ENCODE data around the gene TCF4. TPM values are rescaled to one million over a fixed set of nuclear protein-coding genes. Genes with fewer than 3 reads are reported as not detected.

Gene TCF4
- total RNA-seq, 1 donor from 2014 or later, result 143 TPM

DNA sequence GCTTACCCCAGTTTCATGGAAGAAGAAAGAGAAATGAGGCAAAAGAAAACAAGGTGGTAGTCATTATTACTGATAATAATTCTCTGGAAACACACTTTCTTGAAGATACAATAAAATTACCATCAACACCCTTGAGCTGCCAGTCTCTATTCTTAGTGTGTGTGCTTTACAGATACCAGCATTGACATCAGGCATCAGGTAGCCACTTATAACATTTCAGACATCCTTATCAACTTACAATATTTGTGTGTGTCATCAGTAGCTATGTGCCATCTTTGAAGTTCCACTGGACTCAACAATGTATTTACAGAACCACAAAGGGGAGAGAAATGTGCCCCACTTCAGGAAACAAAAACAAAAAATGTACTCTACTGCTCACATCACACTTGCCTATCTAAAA, 62.1 kb downstream of the TCF4 start:
- Histone ChIP-seq H3K36me3 (no peaks in the 10 kb centered on the region), H3K27me3 (no peaks in the 10 kb centered on the region), H3K9me3 (no peaks in the 10 kb centered on the region), H3K4me1 (peaks cover 7% of the 10 kb centered on the region), H3K4me3 (no peak overlapping the region), H3K27ac (no peak overlapping the region)
- ATAC-seq (no peak), DNase-seq (no peak)
- intact Hi-C loops (cut with DNase I), result no loop called here
- TF ChIP-seq, protein P1, sequence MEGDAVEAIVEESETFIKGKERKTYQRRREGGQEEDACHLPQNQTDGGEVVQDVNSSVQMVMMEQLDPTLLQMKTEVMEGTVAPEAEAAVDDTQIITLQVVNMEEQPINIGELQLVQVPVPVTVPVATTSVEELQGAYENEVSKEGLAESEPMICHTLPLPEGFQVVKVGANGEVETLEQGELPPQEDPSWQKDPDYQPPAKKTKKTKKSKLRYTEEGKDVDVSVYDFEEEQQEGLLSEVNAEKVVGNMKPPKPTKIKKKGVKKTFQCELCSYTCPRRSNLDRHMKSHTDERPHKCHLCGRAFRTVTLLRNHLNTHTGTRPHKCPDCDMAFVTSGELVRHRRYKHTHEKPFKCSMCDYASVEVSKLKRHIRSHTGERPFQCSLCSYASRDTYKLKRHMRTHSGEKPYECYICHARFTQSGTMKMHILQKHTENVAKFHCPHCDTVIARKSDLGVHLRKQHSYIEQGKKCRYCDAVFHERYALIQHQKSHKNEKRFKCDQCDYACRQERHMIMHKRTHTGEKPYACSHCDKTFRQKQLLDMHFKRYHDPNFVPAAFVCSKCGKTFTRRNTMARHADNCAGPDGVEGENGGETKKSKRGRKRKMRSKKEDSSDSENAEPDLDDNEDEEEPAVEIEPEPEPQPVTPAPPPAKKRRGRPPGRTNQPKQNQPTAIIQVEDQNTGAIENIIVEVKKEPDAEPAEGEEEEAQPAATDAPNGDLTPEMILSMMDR (IDR thresholded peaks at IDR 0.05), result no peak

DNA sequence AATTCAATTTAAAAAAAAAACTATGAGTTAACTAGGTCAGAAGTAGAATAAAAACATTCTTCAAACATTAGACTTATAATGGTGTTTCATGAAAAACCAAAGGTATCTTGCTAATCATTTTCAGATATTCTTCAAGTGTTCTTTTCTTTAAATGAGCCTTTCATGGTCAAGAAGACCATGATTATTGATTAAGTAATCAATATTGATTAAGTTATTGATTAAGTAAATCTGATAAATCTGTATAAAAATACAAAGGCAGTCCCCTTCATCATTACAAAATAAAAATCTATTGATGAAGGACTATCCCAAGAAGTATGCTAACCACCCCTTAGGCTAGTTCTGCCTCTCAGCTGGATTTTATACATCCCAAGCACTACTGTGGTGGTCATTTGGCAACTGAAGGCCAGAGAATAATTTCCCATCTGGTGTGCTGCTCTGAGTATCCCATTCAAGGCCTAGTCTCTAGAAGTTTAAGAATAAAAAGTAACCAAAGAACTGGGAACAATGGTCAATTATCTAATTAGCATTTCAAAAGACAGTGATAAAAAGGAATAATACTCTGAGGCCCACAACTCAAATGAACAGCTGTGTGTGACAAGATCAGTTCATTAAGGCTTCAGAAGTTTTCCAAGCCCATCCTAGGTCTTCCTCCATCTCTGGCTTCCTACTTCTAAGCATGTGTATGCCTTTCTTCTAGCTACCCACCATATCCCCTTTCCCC, 63.5 kb downstream of the TCF4 start:
- Histone ChIP-seq H3K27me3 (no peaks in the 10 kb centered on the region), H3K36me3 (no peaks in the 10 kb centered on the region), H3K4me3 (no peak overlapping the region), H3K27ac (no peak overlapping the region), H3K4me1 (peaks cover 7% of the 10 kb centered on the region), H3K9me3 (no peaks in the 10 kb centered on the region)
- intact Hi-C loops (cut with DNase I), result no loop called here
- DNase-seq, result no peak
- TF ChIP-seq, protein P1 (IDR thresholded peaks at IDR 0.05), result no peak
- no peak for ATAC-seq

DNA sequence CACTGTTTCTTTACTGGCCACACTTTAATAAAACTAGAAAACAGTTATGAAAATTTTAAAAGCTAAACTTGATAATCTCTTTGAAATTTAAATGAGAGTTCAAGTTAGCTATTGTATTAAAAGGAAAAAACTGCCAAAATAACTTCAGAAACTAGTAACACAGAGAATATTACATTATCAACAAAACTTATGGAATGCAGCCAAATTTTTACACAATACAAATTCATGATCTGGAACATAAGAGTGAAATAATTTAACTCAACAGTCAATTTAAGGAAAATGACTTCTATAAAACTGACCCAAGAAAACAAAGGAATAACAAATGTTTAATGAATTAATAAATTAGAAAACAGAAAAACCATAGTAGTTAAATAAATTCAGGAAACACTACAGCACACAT, 65.0 kb downstream of the TCF4 start:
- no peaks in the 10 kb centered on the region for H3K9me3 ChIP-seq
- TF ChIP-seq, protein P1 (IDR thresholded peaks at IDR 0.05), result no peak
- H3K36me3 ChIP-seq, result no peaks in the 10 kb centered on the region
- peaks cover 7% of the 10 kb centered on the region for H3K4me1 ChIP-seq
- intact Hi-C loops (cut with DNase I), result no loop called here
- DNase-seq, result no peak
- H3K27me3 ChIP-seq, result no peaks in the 10 kb centered on the region
- no peak overlapping the region for H3K27ac ChIP-seq
- no peak for ATAC-seq
- H3K4me3 ChIP-seq, result no peak overlapping the region

DNA sequence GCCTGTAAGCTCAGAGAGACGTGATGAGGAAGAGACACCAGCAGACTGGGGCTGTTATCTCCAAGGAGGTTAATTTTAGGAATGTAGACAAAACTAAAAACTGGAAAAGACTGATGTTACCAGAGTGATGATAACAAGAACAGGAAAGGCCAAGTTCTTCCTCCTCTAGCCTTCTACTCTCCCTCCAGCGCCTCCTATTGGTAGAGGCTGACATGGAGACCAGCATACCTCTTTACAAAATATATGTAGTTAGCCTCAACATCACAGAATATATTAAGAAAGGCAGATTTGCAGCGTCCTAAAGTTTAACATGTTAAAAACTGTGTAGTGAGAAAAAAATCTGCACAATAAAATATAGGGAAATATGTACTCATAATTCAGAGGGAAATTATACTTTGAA, 66.0 kb downstream of the TCF4 start:
- no peaks in the 10 kb centered on the region for H3K9me3 ChIP-seq
- TF ChIP-seq, protein P1 (IDR thresholded peaks at IDR 0.05), result peak; percentile 24
- DNase-seq, result no peak
- no peak overlapping the region for H3K4me3 ChIP-seq
- ATAC-seq, result peak; percentile 39
- no peak overlapping the region for H3K27ac ChIP-seq
- peaks cover 7% of the 10 kb centered on the region for H3K4me1 ChIP-seq
- H3K36me3 ChIP-seq, result no peaks in the 10 kb centered on the region
- no peaks in the 10 kb centered on the region for H3K27me3 ChIP-seq
- intact Hi-C loops (cut with DNase I), result no loop called here

DNA sequence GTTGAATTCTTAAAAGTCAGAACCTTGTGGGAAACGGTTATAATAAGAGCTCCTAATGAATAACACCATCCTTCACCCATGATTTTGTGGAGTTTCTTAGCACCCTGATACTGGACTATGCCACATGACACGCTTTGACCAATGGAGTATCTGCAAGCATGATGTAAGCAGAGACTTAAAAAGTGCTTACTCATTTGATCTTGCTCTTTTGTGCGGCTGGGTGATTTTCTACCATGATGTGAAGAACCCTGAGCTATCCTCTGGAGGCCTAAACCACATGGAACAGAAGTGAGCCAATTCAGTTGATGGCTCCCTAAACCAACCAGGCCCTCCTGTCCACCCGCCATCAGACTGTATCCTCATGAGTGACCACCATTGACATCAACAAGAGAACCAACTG, 70.9 kb downstream of the TCF4 start:
- Histone ChIP-seq H3K27ac (no peak overlapping the region), H3K4me1 (no peaks in the 10 kb centered on the region), H3K27me3 (no peaks in the 10 kb centered on the region), H3K4me3 (no peak overlapping the region), H3K36me3 (no peaks in the 10 kb centered on the region), H3K9me3 (no peaks in the 10 kb centered on the region)
- no peak for ATAC-seq
- intact Hi-C loops (cut with DNase I), result no loop called here
- no peak for DNase-seq
- TF ChIP-seq, protein P1 (IDR thresholded peaks at IDR 0.05), result no peak
